ENCODE results near the gene DCAKD.

Gene DCAKD

GRCh38 chr17:44982113-44982702 lies 69.2 kb downstream of the DCAKD start:
- no peak overlapping the region for H3K4me3 ChIP-seq (ENCODE audit: low read length)

GRCh38 chr17:44981221-44981968 lies 70.0 kb downstream of the DCAKD start:
- DNase-seq (ENCODE audit: low read depth, low spot score): no peak
- no peak overlapping the region for H3K4me3 ChIP-seq (ENCODE audit: low read length)

More at GRCh38 chr17:44982113-44982702, 69.2 kb downstream of the DCAKD start:
- DNase-seq (ENCODE audit: low read depth, low spot score): no peak

GRCh38 chr17:44979426-44979995 lies 71.9 kb downstream of the DCAKD start:
- no peak for DNase-seq (ENCODE audit: low read depth, low spot score)
- no peak overlapping the region for H3K4me3 ChIP-seq (ENCODE audit: low read length)

- DNase-seq (ENCODE audit: low read depth, low spot score): no peak
- no peak overlapping the region for H3K4me3 ChIP-seq (ENCODE audit: low read length)
Measured at GRCh38 chr17:44978807-44979206, 72.6 kb downstream of the DCAKD start.

- no peak overlapping the region for H3K4me3 ChIP-seq (ENCODE audit: low read length)
- DNase-seq (ENCODE audit: low read depth, low spot score): no peak
Measured at GRCh38 chr17:44977814-44978550, 73.5 kb downstream of the DCAKD start.

- no peak overlapping the region for H3K4me3 ChIP-seq (ENCODE audit: low read length)
- DNase-seq (ENCODE audit: low read depth, low spot score): peak; percentile 36
Measured at GRCh38 chr17:44977065-44977464, 74.4 kb downstream of the DCAKD start.

GRCh38 chr17:44976206-44976605 lies 75.2 kb downstream of the DCAKD start:
- H3K4me3 ChIP-seq (ENCODE audit: low read length): no peak overlapping the region
- no peak for DNase-seq (ENCODE audit: low read depth, low spot score)

All from Jurkat, Clone E6-1 (cell line).